GM19025 (cell line): ENCODE data around the gene DVL2.

Experiments used
- ATAC-seq: cut with Tn5 transposase; IDR thresholded peaks from one replicate; pipeline ENCODE4 v1.9.1; 2021; ENCODE audit warnings: mild to moderate bottlenecking, low read depth, moderate library complexity; ENCODE audit not compliant: unreplicated experiment

Gene DVL2

DNA sequence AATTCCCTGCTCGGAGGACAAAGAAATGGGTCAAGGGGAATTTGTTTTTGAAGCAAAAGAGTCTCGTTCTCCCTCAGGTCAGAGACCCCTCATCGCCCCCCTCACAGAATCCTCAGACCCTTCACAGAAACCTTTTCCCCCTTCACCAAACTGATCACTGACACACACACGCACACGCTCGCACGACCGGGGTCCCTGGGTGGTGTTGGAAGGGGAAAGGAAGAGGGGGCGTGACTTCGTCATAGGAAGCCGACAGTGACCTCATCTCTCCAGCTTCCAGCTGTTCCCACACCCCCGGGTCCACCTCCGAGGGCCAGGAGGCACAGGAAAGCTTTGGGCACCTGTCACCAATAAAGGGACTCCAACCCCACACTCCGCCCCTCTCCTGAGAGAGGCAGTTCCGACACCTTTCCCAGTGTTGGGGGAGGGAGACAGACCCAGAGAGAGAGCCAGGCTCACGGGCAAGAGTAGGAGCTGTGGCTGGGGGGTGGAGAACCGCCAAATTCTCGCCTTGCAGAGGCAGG is 56.3 kb downstream of the DVL2 start:
- no peak for ATAC-seq

DNA sequence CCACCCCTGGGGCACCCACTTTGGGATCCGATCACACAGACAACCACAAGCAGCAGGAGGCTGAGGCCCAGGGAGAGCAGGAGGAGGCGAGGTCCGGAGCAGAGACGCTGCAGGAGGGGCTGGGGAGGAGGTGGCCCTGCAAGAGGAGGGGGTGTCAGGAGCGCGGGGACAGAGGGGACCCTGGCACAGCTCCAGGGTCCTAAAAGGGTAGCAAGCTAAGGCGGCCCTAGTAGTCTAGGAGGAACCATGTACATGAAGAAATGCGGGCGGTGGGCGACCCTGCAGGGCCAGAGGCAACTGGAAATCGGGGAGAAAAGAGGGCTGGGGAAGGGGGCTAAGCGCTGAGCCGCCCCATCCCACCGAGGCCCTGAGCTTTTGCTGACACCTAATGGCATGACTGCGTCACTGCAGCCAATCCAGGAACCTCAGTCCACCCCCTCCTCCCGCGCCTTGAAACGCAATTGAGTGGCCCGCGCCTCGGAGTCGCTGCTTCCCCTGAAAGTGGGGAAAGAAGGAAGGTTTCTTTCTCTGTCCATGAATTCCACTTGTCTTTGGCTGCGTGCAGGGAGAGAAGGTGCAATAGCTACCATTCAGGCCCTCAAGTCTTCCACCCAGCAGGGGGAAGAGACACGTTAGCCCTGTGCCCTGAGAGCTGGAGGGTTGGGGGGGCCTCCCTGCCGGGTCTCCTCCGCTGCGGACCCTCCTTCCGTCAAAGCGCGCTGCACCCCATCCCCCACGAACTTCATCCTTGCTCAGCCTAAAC is 56.9 kb downstream of the DVL2 start:
- no peak for ATAC-seq

GRCh38 chr17:7176841-7177190 is 57.5 kb downstream of the DVL2 start:
- ATAC-seq = no peak

- ATAC-seq = no peak
Measured at GRCh38 chr17:7176107-7176840, 58.0 kb downstream of the DVL2 start.
